Activated CD8-positive, alpha-beta memory T cell treated with anti-CD3 and anti-CD28 coated beads for 36 hours (primary cell): ENCODE results near the gene PCDHGB2. TPM values are rescaled to one million over a fixed set of nuclear protein-coding genes. Genes with fewer than 3 reads are reported as not detected.
"Not testable (repeated sequence)": the region's sequence is repeated elsewhere in the genome, so short reads cannot be mapped to it uniquely, and the experiment has no call there.

Experiments used
- CTCF ChIA-PET: fragments of 350-600 bp; sonication (Branson Sonifier 250); formaldehyde crosslinking; loops from one replicate; lab custom pipeline; 2021; ENCODE audit warnings: antibody characterized with exemption; lab: Charles Lee
- POLR2A ChIA-PET: fragments of 350-600 bp; sonication (Branson Sonifier 250); formaldehyde crosslinking; loops from one replicate; lab custom pipeline; 2021; ENCODE audit warnings: antibody characterized with exemption; lab: Charles Lee
- total RNA-seq, 2 experiments: library from RNA; stranded (reverse); gene quantifications; one replicate each; pipeline ENCODE4 v1.2.3, GENCODE V29; 2021

The PCDHGB2 gene
- under 1 TPM; 0.23 to 0.25 TPM for total RNA-seq

GRCh38 chr5:141359790-141360426 lies at the start of gene PCDHGB2:
TSS of gene PCDHGB2 (plus strand) at chr5:141359994. CDS start at chr5:141360136, 142 bp downstream.
- ChIA-PET POLR2A (no interaction called here), CTCF (interaction anchor here (1.4 kb wide), 1 partner anchor 204 kb away, joined by 4 read pairs; no protein-coding TSS in a partner anchor)

- CTCF ChIA-PET = no interaction called here
- POLR2A ChIA-PET = no interaction called here
Measured at GRCh38 chr5:141313711-141314110, 46.1 kb upstream of the PCDHGB2 start.

GRCh38 chr5:141316963-141317362 lies 42.8 kb upstream of the PCDHGB2 start:
- CTCF ChIA-PET = interaction anchor here (0.7 kb wide), 1 partner anchor 16 kb away, joined by 3 read pairs; no protein-coding TSS in a partner anchor
- POLR2A ChIA-PET = not testable (repeated sequence)

GRCh38 chr5:141319202-141319601 lies 40.6 kb upstream of the PCDHGB2 start:
- CTCF ChIA-PET = interaction anchor here (1.1 to 1.6 kb wide), 5 partner anchors 10 to 245 kb away, joined by 3 to 6 read pairs (median 3); partner anchors contain the start of genes PCDHGA10 and PCDHGB1
- POLR2A ChIA-PET = interaction anchor here (0.6 kb wide), 1 partner anchor 14 kb away, joined by 3 read pairs; no protein-coding TSS in a partner anchor

- CTCF ChIA-PET = interaction anchor here (1.1 to 1.7 kb wide), 10 partner anchors 9 to 244 kb away, joined by 3 to 6 read pairs (median 4); partner anchors contain the start of genes PCDHGA1, PCDHGA10, PCDHGA3 and PCDHGB1
- POLR2A ChIA-PET = interaction anchor here (0.9 to 1.6 kb wide), 2 partner anchors 8 to 11 kb away, joined by 4 read pairs; no protein-coding TSS in a partner anchor
Measured at GRCh38 chr5:141319699-141320098, 40.1 kb upstream of the PCDHGB2 start.

GRCh38 chr5:141320225-141321169 lies 39.3 kb upstream of the PCDHGB2 start, which contains the start of gene TAF7:
TSS of gene TAF7 (minus strand) at chr5:141320784. CDS start at chr5:141320044, 740 bp downstream.
- ChIA-PET CTCF (interaction anchor here (1.1 to 1.7 kb wide), 10 partner anchors 8 to 243 kb away, joined by 3 to 6 read pairs (median 4); partner anchors contain the start of genes PCDHB9, PCDHGA1, PCDHGA10 and PCDHGA3), POLR2A (interaction anchor here (0.6 to 1.6 kb wide), 5 partner anchors 9 to 248 kb away, joined by 3 to 8 read pairs (median 4); partner anchors contain the start of gene PCDHGA1)

GRCh38 chr5:141322261-141322660 lies 37.5 kb upstream of the PCDHGB2 start:
- ChIA-PET POLR2A (no interaction called here), CTCF (no interaction called here)

- POLR2A ChIA-PET = no interaction called here
Measured at GRCh38 chr5:141326088-141326854, 33.5 kb upstream of the PCDHGB2 start.

GRCh38 chr5:141328231-141328630 lies 31.6 kb upstream of the PCDHGB2 start:
- CTCF ChIA-PET = interaction anchor here (0.9 to 1.9 kb wide), 3 partner anchors 8 to 236 kb away, joined by 4 to 5 read pairs (median 4); partner anchors contain the start of genes PCDHGA3 and TAF7
- POLR2A ChIA-PET = no interaction called here

More at GRCh38 chr5:141326088-141326854, 33.5 kb upstream of the PCDHGB2 start:
- CTCF ChIA-PET = interaction anchor here (0.7 kb wide), 1 partner anchor 14 kb away, joined by 3 read pairs; no protein-coding TSS in a partner anchor

- POLR2A ChIA-PET = interaction anchor here (1.0 to 1.1 kb wide), 2 partner anchors 10 to 11 kb away, joined by 3 to 4 read pairs; partner anchors contain the start of gene TAF7
- CTCF ChIA-PET = interaction anchor here (0.6 to 1.2 kb wide), 3 partner anchors 10 to 764 kb away, joined by 3 to 4 read pairs (median 3); partner anchors contain the start of gene TAF7
Measured at GRCh38 chr5:141330299-141331080, 29.3 kb upstream of the PCDHGB2 start, which contains the start of gene PCDHGA1. TSS of gene PCDHGA1 (plus strand) at chr5:141330514.

- CTCF ChIA-PET, POLR2A ChIA-PET: not testable (repeated sequence)
Measured at GRCh38 chr5:141332571-141332970, 27.2 kb upstream of the PCDHGB2 start.

GRCh38 chr5:141338538-141339306 lies 21.1 kb upstream of the PCDHGB2 start, which contains the start of gene PCDHGA2:
TSS of gene PCDHGA2 (plus strand) at chr5:141338760.
- POLR2A ChIA-PET = no interaction called here

GRCh38 chr5:141340781-141341354 lies 18.9 kb upstream of the PCDHGB2 start:
- CTCF ChIA-PET = not testable (repeated sequence)

More at GRCh38 chr5:141338538-141339306, 21.1 kb upstream of the PCDHGB2 start, which contains the start of gene PCDHGA2:
- CTCF ChIA-PET = interaction anchor here (1.1 to 1.2 kb wide), 3 partner anchors 74 to 220 kb away, joined by 3 read pairs; partner anchors contain the start of gene PCDHGA10

GRCh38 chr5:141342773-141343172 lies 17.0 kb upstream of the PCDHGB2 start:
- CTCF ChIA-PET = interaction anchor here (0.7 to 1.4 kb wide), 2 partner anchors 22 kb away, joined by 3 read pairs; partner anchors contain the start of gene TAF7

More at GRCh38 chr5:141340781-141341354, 18.9 kb upstream of the PCDHGB2 start:
- POLR2A ChIA-PET = not testable (repeated sequence)

GRCh38 chr5:141343242-141343952 lies 16.4 kb upstream of the PCDHGB2 start, which contains the start of gene PCDHGA3:
TSS of gene PCDHGA3 (plus strand) at chr5:141343829. CDS start at chr5:141344034, 205 bp downstream.
- POLR2A ChIA-PET = no interaction called here
- CTCF ChIA-PET = interaction anchor here (1.0 to 1.4 kb wide), 3 partner anchors 14 to 23 kb away, joined by 3 to 4 read pairs (median 3); partner anchors contain the start of gene TAF7

More at GRCh38 chr5:141342773-141343172, 17.0 kb upstream of the PCDHGB2 start:
- POLR2A ChIA-PET = no interaction called here
